HEK293 (cell line): ENCODE measurements around the gene ACP1.

Source experiments
- ATF2 ChIP-seq: fragments of 450-650 bp; formaldehyde crosslinking; IDR thresholded peaks from 2 replicates; pipeline ENCODE4 v1.5.1; 2016; ENCODE audit warnings: missing biosample characterization, missing genetic modification characterization, low read depth
- GLI2 ChIP-seq: fragments of 450-650 bp; formaldehyde crosslinking; IDR thresholded peaks from 2 replicates; pipeline ENCODE4; 2017; ENCODE audit warnings: missing biosample characterization, missing genetic modification characterization, low read depth, borderline replicate concordance
- HOXD13 ChIP-seq: sonication (generic); formaldehyde crosslinking; IDR thresholded peaks from 2 replicates; pipeline ENCODE4 v1.8.0; 2022; ENCODE audit warnings: missing genetic modification reagents, borderline replicate concordance
- KLF16 ChIP-seq: fragments of 450-650 bp; formaldehyde crosslinking; IDR thresholded peaks from 2 replicates; pipeline ENCODE4 v1.5.1; 2017; ENCODE audit warnings: missing biosample characterization, missing genetic modification characterization
- MYNN ChIP-seq: fragments of 450-650 bp; formaldehyde crosslinking; IDR thresholded peaks from 2 replicates; pipeline ENCODE4 v1.5.1; 2016; ENCODE audit warnings: missing biosample characterization, missing genetic modification characterization, borderline replicate concordance
- ZNF121 ChIP-seq: fragments of 450-650 bp; formaldehyde crosslinking; IDR thresholded peaks from 2 replicates; pipeline ENCODE4 v1.5.1; 2016; ENCODE audit warnings: missing biosample characterization, missing genetic modification characterization
- ZNF416 ChIP-seq: fragments of 450-650 bp; formaldehyde crosslinking; IDR thresholded peaks from 2 replicates; pipeline ENCODE4 v1.5.1; 2016; ENCODE audit warnings: missing biosample characterization, missing genetic modification characterization
- ZNF544 ChIP-seq: fragments of 450-650 bp; formaldehyde crosslinking; IDR thresholded peaks from 2 replicates; pipeline ENCODE4 v1.5.0; 2017; ENCODE audit warnings: missing biosample characterization, missing genetic modification characterization
- ZSCAN30 ChIP-seq: fragments of 450-650 bp; IDR thresholded peaks from 2 replicates; pipeline ENCODE4 v1.5.1; 2018; ENCODE audit warnings: missing biosample characterization, mild to moderate bottlenecking, missing genetic modification characterization, moderate library complexity
- TF ChIP-seq, protein P1 (sequence below): fragments of 450-650 bp; formaldehyde crosslinking; IDR thresholded peaks from 2 replicates; pipeline ENCODE4 v1.5.1; 2016; ENCODE audit warnings: missing biosample characterization, missing genetic modification characterization
- TF ChIP-seq, protein P2 (sequence below): fragments of 450-650 bp; formaldehyde crosslinking; IDR thresholded peaks from 2 replicates; pipeline ENCODE4 v1.5.1; 2016; ENCODE audit warnings: missing biosample characterization, missing genetic modification characterization

DNA sequence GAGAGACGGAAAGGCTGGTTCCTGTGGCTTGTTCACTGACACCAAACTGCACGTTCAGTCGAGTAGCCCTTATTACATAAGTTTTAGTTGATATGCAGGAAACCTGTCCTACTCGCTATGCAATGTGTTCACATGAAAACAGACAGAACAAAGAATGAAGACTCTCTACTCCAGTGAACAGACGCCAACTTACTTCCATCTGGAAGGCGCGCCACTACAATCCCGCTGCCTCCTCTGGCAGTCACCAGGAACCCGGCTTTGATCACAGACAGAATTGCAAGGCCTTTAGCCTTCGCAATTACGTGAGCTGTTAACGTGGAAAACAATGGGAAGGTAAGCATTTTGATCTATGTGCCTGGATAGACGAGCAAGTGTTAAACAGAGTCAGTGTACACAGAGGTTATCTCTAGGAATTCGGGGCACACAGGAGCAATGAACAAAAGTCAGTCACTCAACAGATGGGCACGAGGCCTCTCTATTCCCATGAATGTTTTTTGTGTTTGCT, 15.2 kb upstream of the ACP1 start:
- TF ChIP-seq, protein P1, sequence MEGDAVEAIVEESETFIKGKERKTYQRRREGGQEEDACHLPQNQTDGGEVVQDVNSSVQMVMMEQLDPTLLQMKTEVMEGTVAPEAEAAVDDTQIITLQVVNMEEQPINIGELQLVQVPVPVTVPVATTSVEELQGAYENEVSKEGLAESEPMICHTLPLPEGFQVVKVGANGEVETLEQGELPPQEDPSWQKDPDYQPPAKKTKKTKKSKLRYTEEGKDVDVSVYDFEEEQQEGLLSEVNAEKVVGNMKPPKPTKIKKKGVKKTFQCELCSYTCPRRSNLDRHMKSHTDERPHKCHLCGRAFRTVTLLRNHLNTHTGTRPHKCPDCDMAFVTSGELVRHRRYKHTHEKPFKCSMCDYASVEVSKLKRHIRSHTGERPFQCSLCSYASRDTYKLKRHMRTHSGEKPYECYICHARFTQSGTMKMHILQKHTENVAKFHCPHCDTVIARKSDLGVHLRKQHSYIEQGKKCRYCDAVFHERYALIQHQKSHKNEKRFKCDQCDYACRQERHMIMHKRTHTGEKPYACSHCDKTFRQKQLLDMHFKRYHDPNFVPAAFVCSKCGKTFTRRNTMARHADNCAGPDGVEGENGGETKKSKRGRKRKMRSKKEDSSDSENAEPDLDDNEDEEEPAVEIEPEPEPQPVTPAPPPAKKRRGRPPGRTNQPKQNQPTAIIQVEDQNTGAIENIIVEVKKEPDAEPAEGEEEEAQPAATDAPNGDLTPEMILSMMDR, result no peak
- no peak for TF ChIP-seq HOXD13 (CRISPR knock-in tag)
- no peak for TF ChIP-seq MYNN
- no peak for TF ChIP-seq ATF2
- no peak for TF ChIP-seq ZNF121 (tag by site-specific recombination)
- TF ChIP-seq GLI2 (tag by site-specific recombination), result no peak
- TF ChIP-seq, protein P2, sequence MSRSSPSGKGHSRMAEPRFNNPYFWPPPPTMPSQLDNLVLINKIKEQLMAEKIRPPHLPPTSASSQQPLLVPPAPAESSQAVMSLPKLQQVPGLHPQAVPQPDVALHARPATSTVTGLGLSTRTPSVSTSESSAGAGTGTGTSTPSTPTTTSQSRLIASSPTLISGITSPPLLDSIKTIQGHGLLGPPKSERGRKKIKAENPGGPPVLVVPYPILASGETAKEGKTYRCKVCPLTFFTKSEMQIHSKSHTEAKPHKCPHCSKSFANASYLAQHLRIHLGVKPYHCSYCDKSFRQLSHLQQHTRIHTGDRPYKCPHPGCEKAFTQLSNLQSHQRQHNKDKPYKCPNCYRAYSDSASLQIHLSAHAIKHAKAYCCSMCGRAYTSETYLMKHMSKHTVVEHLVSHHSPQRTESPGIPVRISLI, result no peak
- TF ChIP-seq KLF16 (tag by site-specific recombination), result no peak
- no peak for TF ChIP-seq ZNF544 (tag by site-specific recombination)
- no peak for TF ChIP-seq ZNF416 (tag by site-specific recombination)
- no peak for TF ChIP-seq ZSCAN30 (tag by site-specific recombination)
